GM12864 (cell line): Measurements from ENCODE around the gene ICA1.
A peak's percentile ranks its signal among the peaks of the same experiment; 100 is the strongest.
"Not testable (repeated sequence)": the region's sequence is repeated elsewhere in the genome, so short reads cannot be mapped to it uniquely, and the experiment has no call there.

ENCODE experiments used
- DNase-seq: peaks from one replicate; pipeline ENCODE4 v3.0.0-alpha.2; 2011; ENCODE audit warnings: low read depth
- H3K4me3 ChIP-seq: 2 replicates; pipeline ENCODE4 v1.5.1; 2011; ENCODE audit warnings: mild to moderate bottlenecking, low read depth, low read length, control low read depth
- TF ChIP-seq, protein P1 (sequence below): IDR thresholded peaks from 2 replicates; pipeline ENCODE4 v1.5.1; 2011; ENCODE audit warnings: low read depth, mild to moderate bottlenecking, moderate library complexity, low read length, control low read depth, inconsistent platforms; ENCODE audit errors: missing control alignments

The ICA1 gene

GRCh38 chr7:8261711-8262695 is at the start of gene ICA1:
Gene ICA1, minus strand, starts transcription at chr7:8262167. Its CDS starts 26,241 bp downstream, at chr7:8235926.
- H3K4me3 ChIP-seq = peak within 1 kb of the TSS; percentile 53
- no peak for DNase-seq
- TF ChIP-seq, protein P1, sequence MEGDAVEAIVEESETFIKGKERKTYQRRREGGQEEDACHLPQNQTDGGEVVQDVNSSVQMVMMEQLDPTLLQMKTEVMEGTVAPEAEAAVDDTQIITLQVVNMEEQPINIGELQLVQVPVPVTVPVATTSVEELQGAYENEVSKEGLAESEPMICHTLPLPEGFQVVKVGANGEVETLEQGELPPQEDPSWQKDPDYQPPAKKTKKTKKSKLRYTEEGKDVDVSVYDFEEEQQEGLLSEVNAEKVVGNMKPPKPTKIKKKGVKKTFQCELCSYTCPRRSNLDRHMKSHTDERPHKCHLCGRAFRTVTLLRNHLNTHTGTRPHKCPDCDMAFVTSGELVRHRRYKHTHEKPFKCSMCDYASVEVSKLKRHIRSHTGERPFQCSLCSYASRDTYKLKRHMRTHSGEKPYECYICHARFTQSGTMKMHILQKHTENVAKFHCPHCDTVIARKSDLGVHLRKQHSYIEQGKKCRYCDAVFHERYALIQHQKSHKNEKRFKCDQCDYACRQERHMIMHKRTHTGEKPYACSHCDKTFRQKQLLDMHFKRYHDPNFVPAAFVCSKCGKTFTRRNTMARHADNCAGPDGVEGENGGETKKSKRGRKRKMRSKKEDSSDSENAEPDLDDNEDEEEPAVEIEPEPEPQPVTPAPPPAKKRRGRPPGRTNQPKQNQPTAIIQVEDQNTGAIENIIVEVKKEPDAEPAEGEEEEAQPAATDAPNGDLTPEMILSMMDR = no peak

DNA sequence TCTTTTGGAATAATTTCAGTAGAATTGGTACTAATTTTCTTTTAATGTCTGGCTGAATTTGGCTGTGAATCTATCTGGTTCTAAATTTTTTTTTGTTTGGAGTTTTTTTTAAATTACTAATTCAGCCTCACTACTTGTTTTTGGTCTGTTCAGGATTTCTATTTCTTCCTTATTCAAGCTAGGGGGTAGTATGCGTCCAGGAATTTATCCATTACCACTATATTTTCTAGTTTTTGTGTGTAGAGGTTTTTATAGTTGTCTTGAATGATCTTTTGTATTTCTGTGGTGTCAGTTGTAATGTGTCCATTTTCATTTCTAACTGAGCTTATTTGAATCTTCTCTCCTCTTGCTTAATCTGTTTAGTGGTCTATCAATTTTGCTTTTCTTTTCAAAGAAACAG is 48.9 kb upstream of the ICA1 start:
- H3K4me3 ChIP-seq = no peak overlapping the region
- no peak for DNase-seq
- TF ChIP-seq, protein P1 = no peak

DNA sequence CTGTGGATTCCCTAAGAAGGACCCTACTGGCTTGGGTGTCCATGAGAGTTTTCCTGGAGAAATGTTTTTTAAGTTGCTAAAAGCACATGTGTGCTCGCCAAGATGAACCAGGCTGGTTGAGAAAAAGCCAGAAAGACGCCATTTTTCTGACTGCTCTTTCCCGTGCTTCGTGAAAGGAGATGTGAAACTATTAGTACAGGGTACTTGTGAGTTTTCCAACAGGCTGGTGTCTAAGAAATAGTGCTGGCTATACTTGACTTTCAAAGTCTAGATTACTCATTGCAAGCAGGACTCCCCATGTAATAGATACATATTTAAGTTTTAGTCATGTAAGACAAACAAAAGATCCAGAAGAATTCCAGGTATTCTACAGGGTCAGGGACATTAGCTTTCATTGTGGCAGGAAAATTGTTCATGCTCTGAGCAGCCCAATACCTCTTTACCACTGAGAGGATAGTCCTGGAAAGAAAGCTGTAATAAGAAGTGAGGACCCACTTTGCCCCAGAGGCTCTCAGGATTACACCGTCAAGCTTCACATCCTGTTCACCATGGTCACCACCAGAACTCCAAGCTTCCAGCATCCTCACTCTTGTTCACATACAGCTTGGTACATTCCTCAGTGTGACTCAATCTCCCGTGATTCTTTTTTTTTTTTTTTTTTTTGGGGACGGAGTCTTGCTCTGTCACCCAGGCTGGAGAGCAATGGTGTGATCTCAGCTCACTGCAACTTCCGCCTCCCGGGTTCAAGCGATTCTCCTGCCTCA is 43.8 kb upstream of the ICA1 start:
- TF ChIP-seq, protein P1 = no peak
- H3K4me3 ChIP-seq = no peak overlapping the region
- no peak for DNase-seq

DNA sequence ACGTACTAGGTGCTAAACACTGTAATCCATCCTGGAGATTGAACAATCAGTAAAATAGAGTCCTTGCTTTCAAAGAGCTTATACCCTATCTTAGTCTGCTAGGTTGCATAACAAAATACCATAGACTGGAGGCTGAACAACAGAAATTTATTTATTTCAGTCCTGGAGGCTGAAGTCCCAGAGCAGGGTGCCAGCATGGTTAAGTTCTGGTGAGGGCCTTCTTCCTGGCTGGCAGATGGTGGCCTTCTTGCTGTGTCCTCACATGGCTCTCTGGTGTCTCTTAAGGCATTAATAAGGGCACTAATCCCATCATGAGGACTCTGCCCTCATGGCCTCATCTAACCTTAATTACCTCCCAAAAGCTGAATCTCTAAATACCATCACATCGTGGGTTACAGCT is 43.1 kb upstream of the ICA1 start:
- no peak for DNase-seq
- H3K4me3 ChIP-seq = no peak overlapping the region
- TF ChIP-seq, protein P1 = no peak

DNA sequence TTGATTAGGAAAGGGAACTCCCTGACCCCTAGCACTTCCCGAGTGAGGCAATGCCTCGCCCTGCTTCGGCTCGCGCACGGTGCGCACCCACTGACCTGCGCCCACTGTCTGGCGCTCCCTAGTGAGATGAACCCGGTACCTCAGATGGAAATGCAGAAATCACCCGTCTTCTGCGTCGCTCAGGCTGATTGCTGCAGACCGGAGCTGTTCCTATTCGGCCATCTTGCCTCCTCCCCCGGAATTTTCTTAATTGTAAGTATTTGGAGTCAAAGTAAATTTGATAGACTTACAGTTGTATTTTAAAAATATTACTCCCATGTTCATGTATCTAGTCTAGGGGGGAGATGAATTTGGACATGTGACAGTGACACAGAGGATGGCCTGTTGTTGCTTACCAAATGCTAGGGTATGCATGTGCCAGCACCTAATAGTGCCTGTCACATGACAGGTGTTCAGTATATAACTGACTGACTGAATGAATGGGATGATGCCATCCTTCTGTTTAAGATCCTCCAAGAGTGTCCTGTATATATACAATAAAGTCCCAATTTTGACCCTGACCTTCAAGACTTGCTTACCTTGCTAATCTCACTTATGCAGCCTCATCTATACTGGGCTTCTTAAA is 42.0 kb upstream of the ICA1 start:
- no peak for DNase-seq
- no peak overlapping the region for H3K4me3 ChIP-seq
- TF ChIP-seq, protein P1 = no peak

GRCh38 chr7:8297023-8297422 is 35.1 kb upstream of the ICA1 start:
- DNase-seq, H3K4me3 ChIP-seq: not testable (repeated sequence)

DNA sequence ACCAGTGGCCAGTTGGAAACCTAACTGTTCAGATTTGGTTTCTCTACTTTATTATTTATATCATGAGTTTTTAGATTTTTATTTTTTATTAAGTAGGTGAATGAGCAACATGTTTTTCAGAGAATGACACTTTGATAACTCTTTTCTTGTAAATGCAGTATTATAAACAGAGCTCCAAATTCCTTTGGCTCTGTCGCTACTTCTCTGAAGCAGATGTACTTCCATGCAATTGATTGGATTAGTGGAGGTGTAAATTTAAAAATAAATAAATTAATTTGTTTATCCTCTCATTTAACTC is 34.3 kb upstream of the ICA1 start:
- no peak overlapping the region for H3K4me3 ChIP-seq
- TF ChIP-seq, protein P1 = no peak
- no peak for DNase-seq
